ENCODE results near the gene AUP1.

Gene AUP1

DNA sequence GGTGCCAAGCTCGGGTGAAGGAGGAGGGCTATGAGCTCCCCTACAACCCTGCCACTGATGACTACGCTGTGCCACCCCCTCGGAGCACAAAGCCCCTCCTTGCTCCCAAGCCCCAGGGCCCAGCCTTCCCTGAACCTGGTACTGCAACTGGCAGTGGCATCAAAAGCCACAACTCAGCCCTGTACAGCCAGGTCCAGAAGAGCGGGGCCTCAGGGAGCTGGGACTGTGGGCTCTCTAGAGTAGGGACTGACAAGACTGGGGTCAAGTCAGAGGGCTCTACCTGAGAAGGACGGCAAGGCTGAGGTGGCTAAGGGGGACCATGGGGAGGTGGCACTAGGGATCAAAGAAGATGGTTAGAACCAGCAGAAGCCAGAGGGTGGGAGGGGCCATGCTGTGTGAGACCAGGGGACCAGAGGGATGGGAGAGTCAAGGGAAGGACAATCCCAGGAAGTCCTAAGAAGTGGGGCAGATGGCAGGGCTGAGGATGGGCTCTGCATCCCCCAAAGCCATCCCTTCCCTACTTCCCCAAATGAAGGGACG, 27.4 kb upstream of the AUP1 start:
- DNase-seq (ENCODE audit: low read depth in 2 of 2, low spot score in 1 of 2): no peak

DNA sequence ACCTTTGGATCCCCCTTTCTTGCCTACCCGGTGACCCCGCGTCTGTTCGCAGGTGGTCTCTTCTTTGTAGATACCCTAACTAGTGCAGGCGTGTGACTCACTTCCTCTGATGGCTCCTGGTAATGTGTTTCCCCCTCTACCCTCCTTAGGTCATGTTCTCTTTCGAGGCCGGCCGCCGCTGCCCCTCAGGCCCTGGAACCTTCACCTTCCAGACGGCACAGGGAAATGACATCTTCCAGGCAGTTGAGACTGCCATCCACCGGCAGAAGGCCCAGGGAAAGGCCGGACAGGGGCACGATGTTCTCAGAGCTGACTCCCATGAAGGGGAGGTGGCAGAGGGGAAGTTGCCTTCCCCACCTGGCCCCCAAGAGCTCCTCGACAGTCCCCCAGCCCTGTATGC, 26.7 kb upstream of the AUP1 start:
- DNase-seq (ENCODE audit: low read depth in 2 of 2, low spot score in 1 of 2): no peak

DNA sequence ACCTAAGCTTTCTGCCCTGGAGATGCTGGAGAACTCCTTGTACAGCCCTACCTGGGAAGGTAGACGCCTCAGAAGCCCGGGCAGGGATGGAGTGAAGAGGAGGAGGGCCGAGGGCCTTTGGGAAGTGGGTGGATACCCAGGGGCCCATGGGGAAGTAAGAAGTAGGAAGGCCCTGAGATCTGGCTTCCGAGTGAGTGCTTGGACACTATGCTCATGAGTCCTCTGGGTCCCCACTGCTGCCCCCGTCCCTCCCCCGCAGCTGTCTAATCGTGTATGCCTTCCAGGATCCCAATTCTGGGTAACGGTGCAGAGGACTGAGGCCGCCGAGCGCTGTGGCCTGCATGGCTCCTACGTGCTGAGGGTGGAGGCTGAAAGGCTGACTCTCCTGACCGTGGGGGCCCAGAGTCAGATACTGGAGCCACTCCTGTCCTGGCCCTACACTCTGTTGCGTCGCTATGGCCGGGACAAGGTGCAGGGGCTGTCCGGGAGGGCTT, 26.2 kb upstream of the AUP1 start:
- DNase-seq (ENCODE audit: low read depth in 2 of 2, low spot score in 1 of 2): no peak

DNA sequence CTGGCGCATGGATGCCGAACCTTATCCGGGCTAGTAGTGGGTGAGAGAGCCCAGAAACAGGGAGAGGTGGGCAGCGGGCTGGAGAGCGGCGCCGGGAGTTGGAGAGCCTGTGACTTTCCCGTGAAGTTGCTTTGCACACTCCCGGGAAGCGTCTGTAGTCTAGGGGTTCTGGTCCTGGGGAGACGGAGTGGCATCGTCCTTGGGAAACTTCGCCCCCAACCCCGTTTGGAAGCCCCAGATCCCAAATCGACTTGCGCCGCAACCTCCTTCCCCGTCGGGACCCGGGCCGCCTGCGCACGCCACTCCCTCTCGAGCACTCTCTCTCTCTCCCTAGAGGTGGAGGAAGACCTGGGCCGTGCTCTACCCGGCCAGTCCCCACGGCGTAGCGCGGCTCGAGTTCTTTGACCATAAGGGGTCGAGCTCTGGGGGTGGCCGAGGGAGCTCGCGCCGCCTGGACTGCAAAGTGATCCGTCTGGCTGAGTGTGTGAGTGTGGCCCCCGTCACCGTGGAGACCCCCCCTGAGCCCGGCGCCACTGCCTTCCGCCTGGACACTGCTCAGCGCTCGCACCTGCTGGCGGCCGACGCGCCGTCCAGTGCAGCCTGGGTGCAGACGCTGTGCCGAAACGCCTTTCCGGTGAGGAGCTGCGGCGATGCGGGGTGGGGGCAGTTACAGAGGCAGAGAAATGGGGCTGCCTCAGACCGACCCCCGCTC, 25.5 kb upstream of the AUP1 start:
- DNase-seq (ENCODE audit: low read depth in 2 of 2, low spot score in 1 of 2): peak in 1 of 2 donors; percentile 11

DNA sequence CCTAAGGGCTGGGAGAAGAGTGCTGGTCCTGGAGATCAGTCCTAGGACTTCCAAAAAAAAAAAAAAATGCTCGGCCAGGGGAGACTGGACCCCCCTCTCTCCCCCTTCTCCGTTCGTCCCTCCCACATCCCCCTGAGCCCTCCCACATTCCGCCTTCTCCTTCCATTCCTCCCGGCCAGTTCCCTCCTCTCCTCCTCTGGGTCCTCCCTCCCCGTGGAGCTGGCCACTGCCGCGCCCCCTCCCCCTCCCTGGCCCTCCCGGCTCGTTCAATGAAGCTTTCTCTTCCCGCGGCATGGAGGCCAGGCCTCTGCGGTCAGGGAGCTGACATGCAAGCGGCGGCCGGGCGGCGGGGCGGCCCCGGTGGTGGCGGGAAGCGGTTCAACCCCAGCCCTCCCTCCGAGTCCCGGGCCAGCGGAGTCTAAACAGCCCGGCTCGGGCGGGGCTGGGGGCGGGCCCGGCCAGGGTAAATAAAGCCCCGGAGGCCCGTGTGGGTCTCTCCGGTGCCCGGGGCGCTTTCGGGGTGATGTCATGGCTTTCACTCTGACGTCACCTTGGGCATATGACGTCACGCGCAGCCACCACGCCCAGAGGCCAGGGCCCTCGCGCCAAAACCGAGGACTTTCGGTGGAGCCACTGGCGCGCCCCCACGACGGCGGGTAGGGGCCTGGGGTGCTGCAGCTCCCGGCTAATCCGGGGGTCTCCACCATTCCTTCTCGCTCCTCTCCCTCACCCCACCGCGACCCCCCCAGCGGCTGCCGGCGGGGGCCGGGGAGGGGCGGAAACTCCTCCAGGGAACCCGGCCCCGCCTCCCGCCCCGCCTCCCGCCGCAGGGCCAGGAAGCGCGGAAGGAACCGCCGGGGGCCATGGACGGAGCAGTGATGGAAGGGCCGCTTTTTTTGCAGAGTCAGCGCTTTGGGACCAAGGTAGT, 24.6 kb upstream of the AUP1 start, which contains the start of the genes DOK1 and LOXL3:
TSS of gene DOK1 (plus strand) at position 829 of the 928 bp plus-strand sequence. CDS start at position 864, 35 bp downstream.
TSS of gene LOXL3 (minus strand) at position 51 of the 928 bp plus-strand sequence. CDS start 1,308 bp downstream, outside the sequence.
- peak; percentile 60 to 68 for DNase-seq (ENCODE audit: low read depth in 2 of 2, low spot score in 1 of 2)

DNA sequence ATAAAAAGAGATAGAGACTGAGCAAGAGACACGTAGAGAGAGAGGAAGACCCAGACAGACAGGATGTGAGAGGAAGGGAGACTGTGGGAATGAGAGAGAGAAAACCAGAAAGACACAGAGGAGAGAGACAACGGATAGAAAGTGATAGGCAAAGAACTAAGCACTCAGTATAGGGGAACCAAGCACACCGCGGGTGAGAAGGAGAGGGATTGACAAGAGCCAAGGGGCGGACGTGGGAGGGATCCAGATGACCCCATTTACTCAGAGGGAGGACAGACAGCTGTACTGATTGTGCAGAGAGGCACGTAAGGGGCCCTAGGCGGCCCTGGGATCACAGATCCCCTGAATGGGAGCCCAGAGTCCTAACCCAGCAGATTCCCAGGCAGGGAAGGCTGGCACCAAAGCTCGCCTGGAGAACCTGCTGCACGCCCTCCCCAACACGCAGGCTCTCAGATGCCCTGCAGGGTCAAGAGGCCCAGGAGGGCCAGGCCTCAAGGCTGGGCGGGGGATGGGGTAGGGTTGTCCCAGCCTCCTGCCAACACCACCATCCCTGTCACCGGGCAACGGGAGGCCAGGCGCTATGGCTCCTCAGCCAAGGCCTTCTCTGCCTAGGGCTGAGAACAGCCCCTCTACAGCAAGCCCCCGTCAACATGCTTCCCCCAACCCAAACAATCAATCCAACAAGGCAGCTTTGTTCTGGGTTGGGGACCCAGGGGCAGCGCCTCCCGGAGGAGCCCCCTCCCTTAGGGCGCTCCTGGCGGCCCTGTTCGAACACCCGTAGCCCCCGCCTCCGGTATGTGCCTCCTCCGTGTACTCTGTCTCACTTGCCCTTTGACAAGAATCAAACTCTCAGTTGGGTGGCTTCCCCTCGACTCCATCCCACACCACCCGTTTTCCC, 23.7 kb upstream of the AUP1 start:
- DNase-seq (ENCODE audit: low read depth in 2 of 2, low spot score in 1 of 2): no peak

DNA sequence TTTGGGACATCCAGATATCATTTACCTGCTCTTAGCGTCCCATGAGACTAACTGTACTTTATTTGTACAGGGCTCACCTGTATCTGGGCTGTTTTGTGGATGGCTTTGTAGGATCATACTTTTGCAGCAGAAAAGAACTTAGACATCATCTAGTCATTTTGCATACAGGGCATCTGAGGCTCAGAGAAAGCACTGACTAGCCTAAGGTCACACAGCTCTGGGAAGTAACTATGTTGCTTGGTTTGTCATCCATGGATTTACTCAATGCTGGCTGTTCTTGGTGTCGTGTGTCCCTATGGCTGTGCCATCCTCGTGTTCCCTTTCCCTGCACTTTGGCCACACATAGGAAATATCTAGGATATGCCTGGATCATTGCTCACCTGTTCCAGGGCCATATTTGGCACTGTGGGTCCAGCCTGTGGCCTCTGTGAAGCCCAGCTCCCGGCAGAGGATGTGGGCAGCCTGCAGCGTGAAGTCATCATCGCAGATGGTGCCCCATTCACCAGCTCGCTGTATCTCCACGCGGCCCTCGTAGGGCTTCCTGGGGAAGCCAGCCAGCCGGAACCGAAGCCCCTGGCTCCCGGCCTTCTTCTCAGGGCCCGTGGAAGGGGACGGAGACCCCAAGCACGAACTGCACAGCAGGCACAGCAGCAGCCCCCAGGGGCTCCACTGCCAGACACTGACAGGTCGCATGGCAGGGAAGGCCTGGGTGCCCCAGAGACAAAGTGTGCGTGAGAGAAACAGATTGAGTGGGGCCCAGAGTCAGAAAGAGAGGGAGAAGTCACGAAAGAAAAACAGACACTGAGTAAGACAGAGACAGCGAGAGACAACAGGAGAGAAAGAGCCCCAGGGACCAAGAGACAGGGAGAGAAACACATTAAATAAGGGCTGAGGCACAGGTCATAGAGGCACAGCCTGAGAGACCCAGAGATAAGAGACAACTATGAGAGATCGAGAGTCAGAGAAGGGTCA, 22.7 kb upstream of the AUP1 start:
- DNase-seq (ENCODE audit: low read depth in 2 of 2, low spot score in 1 of 2): no peak

DNA sequence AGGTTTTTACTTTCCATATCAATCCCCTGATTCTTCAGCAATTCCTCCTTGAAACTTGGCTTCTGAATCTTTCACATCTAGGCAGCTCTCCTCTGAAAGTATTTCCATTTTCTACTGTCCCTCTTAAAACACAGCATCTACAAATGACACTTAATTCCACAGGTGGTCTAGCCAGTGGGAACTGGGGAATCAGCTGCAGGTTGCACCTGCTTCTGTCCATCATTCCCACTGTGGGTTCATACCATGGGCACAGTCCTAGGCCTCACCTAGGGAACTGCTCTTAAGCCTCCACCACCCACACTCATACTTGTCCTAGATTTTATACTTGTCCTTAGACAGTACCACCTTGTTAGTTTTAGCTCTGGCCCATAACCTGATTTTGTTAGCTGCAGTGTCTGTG, 22.0 kb upstream of the AUP1 start:
- no peak for DNase-seq (ENCODE audit: low read depth in 2 of 2, low spot score in 1 of 2)

DNA sequence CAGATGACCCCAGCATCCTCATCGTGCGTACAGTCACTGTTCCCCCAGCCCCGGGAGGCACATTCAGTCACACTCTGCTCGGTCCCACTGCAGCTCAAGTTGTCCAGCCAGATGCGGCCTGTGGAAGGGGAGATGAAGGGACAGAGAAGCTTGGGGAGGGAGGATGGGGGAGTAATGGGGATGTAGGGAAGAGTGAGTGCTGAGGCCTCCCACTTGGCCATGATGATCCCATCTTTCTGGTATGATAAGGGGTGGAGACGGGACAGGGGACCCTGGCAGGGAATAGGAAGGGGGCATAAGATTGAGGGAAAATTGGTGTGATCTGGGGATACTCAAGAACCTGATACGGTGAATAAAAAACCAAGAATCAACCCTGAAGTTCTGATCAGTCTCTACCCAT, 20.7 kb upstream of the AUP1 start:
- no peak for DNase-seq (ENCODE audit: low read depth in 2 of 2, low spot score in 1 of 2)

DNA sequence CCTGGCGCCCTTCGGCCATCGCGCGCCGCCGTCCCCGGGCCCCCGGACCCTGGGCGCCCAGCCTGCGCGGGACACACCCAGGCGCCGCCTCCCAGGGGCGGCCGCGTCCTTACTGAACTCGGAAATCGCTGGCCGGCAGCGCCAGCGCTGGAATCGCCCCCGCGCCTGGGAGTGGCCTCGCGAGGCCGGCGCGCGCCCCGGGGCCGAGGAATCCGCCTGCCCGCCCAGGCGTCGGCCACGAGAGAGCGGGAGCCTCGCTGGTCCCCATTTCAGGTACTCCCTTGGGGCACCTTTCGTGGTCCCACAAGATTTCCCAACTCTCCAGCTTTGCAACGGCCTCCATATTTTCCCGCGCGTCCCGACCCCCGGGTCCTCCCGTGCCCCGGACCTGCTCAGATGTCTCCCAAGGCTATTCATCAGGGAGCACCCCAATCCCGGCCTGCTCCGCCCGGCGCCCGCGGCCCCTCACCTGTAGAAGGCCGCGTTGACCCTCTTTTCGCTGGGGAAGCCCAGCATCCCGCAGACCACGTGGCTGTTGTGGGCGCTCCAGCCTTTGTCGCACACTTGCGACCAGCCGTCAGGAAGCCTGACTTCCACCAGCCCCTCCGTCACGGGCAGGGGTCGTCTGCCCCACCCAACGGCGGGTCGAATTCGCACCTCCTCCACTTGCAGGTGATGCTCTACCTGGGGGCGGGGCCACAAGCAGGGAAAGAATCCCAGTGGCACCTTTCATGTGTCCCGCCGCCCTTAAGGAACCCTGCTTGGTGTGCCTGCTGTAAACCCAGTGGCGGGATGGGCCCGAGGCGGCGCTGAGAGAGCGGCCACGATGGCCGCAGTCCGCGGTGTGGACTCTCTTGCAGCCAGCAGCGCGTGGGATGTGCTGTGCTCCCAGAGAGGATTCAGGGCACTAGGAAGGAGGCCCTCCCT, 19.7 kb upstream of the AUP1 start:
- no peak for DNase-seq (ENCODE audit: low read depth in 2 of 2, low spot score in 1 of 2)

DNA sequence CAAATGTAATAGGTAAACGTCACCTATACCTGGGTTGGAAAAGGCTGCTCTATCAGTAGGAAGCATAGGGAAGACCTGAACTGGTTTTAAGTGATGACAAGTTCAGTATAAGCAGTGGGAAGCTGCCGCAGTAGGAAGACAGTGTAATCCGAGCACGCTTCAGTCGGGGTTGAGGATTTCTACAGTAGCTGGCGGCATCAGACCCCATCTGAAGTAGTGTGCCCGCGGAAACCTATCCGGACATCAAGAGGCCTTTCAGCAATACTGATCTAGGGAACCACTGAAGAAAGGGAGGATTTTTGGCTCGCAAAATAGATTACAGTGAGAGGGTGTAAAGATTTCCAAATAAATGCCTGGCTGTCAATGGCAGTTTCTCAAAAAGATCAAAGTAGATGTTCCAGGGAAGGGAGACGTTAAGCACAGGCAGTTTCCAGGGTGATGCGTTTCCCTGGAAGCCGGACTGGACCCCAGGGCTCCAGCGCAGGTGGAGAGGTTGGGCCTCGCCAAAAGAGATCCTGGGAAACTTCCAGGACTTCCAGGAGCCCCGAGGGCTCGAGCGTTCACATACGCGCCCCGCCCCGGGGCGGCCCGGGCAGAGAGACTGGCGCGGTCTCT, 18.9 kb upstream of the AUP1 start:
- DNase-seq (ENCODE audit: low read depth in 2 of 2, low spot score in 1 of 2): no peak

DNA sequence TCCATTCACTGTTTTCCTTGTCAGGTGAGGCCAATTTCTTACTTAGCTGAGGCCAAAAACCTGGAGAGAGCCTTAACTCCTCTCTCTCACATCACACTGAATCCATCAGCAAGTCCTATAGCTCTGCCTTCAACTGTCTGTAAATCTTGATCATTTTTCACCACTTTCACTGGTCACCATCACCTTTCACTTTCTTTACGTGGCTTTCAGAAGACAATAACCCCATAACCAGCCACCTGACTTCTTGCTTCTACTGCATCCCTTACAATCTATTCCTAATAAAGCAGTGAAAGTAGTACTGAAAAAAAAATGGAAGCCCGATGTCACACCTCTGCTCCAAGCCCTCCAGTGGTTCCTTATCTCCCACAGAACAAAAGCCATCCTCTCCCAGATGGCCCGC, 16.5 kb upstream of the AUP1 start:
- DNase-seq (ENCODE audit: low read depth in 2 of 2, low spot score in 1 of 2): no peak

DNA sequence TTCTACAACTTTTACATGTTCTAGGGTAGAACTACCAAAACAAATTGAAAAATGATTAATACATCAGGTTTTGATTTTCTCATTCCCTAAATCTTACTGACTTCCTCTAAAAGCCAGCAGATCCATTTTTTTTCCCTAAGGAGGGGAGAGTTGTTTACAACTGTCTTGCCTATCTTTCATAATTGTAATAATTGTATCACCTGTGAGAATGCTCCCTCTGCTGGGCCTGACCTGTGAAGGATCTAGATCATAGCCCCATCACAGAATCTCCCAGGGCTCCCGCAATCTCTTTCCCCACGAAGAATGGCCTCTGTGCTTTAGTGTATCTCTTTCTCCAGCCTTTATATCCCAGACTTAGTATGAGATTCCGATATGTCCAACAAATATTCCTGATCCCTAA, 15.1 kb upstream of the AUP1 start:
- no peak for DNase-seq (ENCODE audit: low read depth in 2 of 2, low spot score in 1 of 2)

DNA sequence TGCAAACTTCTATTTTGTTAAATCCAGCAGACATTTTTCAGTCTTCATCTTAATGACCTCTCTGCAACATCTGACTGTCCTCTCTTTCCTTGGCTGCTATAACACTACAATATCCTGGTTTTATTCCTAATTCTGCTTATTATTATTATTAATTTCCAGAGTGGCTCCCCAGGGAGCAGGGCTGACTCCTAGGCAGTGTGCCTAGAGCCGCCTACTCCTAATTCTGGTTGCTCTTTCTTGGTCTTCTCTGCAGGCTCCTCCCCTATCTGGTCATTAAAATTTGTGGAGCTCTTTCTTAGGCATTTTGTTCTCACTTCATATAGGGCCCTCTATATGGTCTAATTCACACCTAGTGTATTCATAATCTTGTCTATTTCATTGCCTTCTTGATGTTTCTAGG, 13.5 kb upstream of the AUP1 start:
- no peak for DNase-seq (ENCODE audit: low read depth in 2 of 2, low spot score in 1 of 2)

DNA sequence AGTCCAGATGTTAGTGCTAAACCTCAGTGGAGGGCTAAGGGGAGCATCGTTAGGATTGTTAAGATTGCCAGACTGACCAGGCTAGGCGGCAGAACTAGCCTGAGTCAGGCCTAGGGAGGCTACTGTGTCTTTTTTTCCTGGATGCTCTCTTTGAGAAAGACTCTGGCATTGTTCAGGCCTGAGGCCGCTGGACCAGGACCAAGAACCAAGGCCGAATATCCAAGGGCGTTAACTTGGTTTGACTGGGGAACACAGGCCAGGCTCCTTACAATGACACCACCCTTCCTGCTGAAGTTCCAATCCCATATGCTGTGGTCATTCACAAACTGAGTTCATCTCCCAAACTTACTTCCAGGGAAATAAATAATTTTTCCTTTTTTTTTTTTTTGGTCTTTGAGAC, 10.8 kb upstream of the AUP1 start:
- no peak for DNase-seq (ENCODE audit: low read depth in 2 of 2, low spot score in 1 of 2)

DNA sequence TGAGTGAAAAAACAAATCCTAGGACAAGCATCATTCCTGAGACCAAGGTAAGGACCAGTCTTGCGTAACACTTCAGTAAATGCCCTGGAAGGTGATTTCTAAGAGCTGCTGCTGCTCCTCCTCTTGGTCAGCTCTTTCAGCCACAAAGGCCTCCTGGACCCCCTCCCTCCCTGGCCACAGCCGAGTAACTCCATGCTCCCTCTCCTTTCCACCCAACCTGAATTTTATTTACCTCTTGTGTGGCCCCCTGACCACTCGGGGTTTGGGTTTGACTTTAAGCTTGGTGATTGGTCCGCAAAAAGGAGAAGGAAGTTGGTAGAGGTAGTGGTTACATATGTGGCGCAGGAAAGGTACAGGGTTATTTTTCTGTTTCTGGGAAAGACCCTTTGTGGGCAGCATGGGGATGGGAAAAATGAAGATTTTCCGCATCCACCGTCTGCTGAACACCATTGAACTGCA, 9.4 kb upstream of the AUP1 start:
- no peak for DNase-seq (ENCODE audit: low read depth in 2 of 2, low spot score in 1 of 2)

DNA sequence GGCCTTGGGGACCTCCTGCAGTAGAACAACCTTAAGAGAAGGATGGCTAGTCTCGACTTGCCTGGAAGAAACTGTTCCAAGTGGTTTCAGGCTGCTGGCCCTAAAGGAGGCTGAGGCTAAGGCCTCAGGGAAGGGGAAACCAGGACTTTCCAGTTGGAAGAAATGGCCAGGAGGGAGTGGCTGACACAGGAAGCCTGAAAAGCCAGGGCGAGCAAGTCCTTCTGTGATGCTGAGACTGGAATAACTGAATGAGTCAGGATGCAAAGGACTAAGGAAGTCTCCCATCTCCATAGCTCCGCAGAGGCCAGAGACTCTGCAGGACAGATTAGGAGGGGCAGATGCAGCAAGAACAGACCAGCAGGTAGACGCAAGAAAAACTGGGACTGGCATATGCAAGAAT, 7.6 kb upstream of the AUP1 start:
- no peak for DNase-seq (ENCODE audit: low read depth in 2 of 2, low spot score in 1 of 2)
